ENCODE data around the gene BCL2L1.
A peak's percentile ranks its signal among the peaks of the same experiment; 100 is the strongest.

BCL2L1 gene

DNA sequence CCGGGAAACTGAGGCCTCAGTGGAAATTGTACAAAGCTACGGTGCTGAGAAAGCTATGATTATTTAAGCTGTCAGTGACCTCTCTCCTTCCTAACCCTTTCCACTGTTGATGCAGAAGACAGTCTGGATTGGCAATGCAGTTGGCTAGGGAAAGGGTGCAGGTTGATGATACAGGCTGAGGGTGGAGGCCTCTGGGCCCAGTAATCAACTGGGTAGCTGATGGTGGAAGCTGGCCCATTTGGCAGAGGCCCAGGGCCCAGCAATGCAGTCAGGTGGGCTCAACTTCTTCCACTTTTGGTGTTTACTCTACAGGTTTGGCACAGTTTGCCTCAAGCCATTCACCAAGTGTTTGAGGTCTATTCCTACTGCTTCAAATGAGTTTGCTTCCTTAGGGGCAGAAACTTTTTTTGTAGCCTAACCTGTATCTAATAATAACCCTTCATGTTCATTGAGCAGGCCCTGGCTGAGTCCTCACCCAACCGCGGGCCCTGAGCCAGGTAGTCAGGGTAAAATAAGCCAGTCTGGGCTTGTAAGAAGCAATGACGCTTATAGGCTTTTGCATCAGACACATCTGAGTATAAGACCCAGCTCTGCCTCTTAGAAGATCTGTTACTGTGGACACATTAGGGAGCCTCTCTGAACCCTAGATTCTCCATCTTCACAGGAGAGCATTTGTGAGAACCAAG lies 12.1 kb downstream of the BCL2L1 start:
- peak in 3 of 58 donors; percentile 4 to 24 (median 18) for DNase-seq

- DNase-seq: no peak
Observed at GRCh38 chr20:31709939-31710338, 12.7 kb downstream of the BCL2L1 start.

- DNase-seq: no peak
Observed at GRCh38 chr20:31708736-31709534, 13.7 kb downstream of the BCL2L1 start.

DNA sequence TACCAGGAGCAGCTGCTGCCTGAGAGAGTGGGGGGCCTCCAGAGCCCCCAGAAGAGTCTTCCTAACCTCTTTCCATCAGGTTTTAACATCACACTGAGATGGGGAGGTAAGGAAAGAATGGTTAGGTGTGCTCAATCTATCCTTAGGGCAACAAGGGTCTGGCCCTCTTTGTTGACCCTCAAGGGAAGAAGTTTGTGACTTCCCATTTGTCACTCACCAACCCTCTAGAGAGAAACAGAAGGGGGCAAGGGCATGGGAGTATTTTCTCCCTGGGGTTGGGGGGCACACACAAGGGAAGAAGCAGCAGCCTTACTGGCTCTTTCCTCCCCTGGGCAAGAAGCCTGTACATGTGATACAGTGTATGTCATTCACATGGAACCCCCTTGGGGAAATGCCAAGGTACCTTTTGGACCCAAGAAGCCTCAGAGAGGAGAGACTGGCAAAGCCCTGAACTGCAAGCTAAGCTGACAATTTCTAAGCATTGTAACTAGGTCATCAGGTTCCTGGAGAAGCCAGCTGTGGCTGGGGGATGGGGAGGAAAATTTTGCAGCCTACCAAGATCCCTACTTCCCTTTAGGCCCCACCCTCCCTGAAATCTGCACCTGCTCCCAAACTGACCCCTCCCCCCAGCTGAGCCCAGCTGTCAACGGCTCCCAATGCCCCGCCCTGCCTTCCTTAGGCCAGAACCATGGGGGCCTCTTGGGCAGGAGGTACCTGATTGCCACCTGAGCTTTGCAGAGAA lies 14.5 kb downstream of the BCL2L1 start:
- peak in 19 of 58 donors; percentile 5 to 54 (median 23) for DNase-seq

- no peak for DNase-seq
Observed at GRCh38 chr20:31707258-31707615, 15.4 kb downstream of the BCL2L1 start.

- DNase-seq: no peak
Observed at GRCh38 chr20:31706607-31707257, 15.9 kb downstream of the BCL2L1 start.

DNA sequence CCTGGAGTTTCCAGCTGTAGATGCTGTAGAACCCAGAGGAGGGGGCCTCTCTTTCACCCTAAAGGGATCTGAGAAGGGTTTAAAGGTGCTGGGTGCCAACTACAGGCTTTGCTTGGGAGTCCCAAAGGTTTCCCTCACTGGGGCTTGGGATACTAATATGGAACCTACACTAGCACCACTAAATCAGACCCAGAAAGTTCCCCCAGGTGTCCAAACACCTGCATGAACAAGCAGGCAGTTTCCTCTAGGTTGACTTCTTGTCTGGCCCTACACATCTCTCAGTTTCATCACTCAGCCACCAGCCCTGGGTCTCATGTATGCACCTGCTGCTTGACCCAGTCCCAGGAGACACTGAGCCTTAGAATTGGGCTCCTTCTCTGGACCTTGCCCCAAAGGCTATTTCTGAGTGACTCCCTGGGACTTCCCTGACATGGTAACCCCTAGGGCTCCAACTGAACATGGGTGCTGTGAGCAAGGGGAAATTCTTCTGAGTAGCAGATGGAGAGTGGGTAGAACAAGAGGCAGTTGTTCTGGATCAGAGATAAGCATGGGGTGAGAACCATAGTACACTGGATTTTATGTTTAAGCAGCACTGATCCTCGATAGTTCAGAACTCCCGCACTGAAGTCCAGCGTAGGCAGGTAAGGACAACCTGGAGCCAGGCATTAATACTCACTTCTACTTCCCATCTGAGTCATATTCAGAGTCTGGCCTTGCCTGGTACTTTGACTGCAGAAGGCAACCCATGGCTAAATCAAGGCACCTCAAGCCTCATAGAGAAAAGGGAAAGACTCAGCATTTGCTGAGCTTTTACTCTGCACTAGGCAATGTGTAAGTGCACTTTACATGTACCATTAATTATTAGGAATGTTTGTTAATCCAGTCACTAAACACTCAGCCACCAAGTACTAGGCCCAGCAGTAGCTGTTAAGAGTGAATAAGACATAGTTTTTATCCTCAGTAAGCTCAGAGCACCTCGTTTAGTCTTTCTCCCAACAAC lies 16.8 kb downstream of the BCL2L1 start:
- no peak for DNase-seq

DNA sequence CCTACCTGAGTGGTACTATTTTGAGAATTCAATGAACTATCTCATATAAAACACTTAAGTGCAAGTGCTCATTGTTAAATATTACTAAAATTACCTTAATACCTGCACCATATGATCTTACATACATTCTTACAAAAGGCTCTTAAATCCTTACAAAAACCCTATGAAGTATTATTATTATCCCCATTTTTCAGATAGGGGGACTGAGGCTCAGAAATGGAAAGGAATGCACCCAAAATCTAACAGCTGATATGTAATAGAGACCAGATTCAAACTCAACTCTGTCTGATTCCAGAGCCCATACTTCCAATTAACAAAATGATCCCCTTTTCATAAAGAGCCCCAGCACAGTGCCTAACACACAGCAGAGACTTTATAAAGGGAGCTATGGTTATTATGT lies 17.5 kb downstream of the BCL2L1 start:
- no peak for DNase-seq

DNA sequence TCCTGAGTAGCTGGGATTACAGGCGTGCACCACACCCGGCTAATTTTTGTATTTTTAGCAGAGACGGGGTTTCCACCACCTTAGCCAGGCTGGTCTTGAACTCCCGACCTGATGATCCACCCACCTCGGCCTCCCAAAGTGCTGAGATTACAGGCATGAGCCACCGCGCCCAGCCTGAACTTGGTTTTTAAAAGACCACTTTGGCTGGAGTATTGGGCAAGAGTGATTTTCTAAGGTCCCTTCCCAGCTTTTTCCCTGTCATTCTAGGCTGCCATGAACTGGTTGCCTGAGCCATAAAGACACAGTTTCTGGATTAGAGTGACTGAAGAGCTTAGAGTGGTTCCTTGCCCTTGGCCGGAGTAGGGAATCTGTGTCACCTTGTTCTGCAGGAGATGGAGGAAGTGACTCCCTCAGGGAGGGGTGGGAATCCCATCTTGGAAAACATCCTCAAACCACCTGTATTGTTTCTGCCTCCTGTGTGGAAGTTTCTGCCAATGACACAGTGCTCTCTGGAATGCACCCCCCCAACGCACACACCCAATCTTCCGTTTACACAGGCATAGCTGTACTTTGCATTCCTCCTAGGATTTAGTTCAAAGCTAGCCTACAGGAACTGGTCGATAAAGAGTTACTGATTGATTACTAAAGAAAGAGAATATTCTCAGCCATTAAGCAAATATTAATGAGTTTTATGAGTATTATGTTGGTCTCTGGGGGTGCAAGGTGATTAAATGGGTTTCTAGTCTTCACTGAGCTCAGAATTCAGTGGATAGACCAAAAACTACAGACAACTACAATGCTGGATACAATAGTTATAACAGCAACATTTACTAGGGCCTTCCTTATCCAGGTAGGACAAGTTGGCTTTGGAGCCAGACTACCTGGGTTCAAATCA lies 18.2 kb downstream of the BCL2L1 start:
- no peak for DNase-seq

- no peak for DNase-seq
Observed at GRCh38 chr20:31701591-31701990, 21.1 kb downstream of the BCL2L1 start.

GRCh38 chr20:31700747-31701146 lies 21.9 kb downstream of the BCL2L1 start:
- no peak for DNase-seq

DNA sequence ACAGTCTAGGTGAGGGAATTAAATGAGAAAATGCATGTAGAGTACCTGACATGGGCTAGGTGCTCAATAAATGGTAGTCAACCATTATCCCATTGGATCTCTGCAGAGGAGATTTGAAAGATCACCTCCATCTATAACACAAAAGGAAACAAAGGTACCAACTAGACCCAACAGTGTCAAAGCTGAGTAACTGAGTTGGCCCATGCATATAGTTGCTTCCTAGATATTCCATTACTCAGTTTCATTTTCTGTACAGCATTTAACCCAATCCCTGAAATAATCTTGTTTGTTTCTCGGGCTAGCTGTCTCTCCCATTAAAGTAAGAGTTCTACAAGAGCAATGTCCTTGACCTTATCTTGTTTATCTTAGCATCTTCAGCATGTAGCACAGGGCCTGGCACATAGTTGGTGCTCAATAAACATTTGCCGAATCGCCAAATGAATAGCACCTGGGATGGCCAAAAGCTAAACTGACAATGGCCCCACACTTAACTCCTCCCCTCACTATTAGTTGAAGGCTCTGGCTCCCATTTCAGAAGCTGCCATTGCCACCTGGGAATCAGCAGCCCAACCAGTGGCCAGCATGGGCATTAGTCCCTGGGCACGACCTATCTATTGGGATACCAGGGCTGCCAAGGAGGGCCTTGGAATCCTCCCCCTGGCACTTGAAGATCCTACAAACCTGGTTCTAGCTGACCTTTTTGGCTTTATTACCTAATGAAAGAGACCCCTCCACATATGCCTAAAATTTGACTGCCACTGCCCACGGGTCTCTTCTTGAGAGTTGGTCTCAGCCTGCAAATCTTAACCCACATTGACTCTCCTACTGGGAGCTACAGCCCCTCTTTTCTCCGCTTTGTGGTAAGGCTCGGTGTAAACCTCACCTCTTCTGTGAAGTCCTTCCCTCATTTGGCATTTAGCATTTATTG lies 22.6 kb downstream of the BCL2L1 start:
- DNase-seq: no peak

GRCh38 chr20:31698803-31699718 lies 23.6 kb downstream of the BCL2L1 start:
- DNase-seq: peak in 44 of 58 donors; percentile 15 to 76 (median 42)

- no peak for DNase-seq
Observed at GRCh38 chr20:31698243-31698802, 24.3 kb downstream of the BCL2L1 start.

GRCh38 chr20:31695849-31696804 lies 26.5 kb downstream of the BCL2L1 start:
- DNase-seq: no peak

Measured in anterior cingulate cortex (tissue), 58 donors.